Measurements from ENCODE around the gene NGEF. TPM values are rescaled to one million over a fixed set of nuclear protein-coding genes. Genes with fewer than 3 reads are reported as not detected.

Gene NGEF
- total and polyA plus RNA-seq, 9 of the 15 experiments (the other 6 are each of a cell fraction or from before 2014, with no cell fraction given), result 0.07 to 0.17 (median 0.09) TPM; not detected in 6

DNA sequence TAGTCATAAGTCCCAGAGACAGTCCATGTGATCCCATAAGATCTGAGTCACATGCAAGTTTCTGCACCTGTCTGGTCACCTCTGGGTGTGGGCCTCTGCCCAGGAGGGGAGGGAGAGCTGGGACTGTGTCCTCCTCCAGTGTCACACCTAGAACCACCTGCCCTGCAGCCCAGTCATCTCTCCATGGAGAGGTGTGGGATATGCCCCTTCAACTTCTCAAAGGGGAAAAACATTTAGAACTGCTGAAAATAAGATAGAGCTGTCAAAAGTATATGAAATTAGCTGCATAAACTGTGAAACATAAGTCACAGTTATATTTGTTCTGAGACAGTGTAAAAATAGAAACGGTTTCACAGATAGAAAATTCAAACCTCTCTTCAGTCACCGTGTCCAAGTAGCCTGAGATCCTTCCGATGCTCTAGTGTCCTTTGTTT lies 55.4 kb downstream of the NGEF start:
- FAIRE-seq (no peak), ATAC-seq (no peak), DNase-seq (ENCODE audit: extremely low read depth in 1 of 4, low spot score in 3 of 4) (no peak)
- H3K4me1 ChIP-seq (replicated peaks in 1 of 2; ENCODE audit: control insufficient read depth in 2 of 2, insufficient read depth in 2 of 2, low read length in 2 of 2), result no peaks in the 10 kb centered on the region
- no peak overlapping the region for H3K27ac ChIP-seq (ENCODE audit: extremely low read depth, low read depth, low read length)
- no peaks in the 10 kb centered on the region for H3K9me1 ChIP-seq (ENCODE audit: control insufficient read depth, insufficient read depth, low read length)
- H3K4me2 ChIP-seq (ENCODE audit: insufficient read depth, low read length), result no peak overlapping the region
- H3K4me3 ChIP-seq, result no peak overlapping the region
- WGBS (ENCODE audit: insufficient coverage, low coverage, missing lambda C conversion rate), result 3% methylated on average over 3 of the region's 3 CpGs
- no peaks in the 10 kb centered on the region for H3K9me3 ChIP-seq (replicated peaks; ENCODE audit: control insufficient read depth, insufficient read depth, low read depth, low read length)
- no TSS peak for BruUV-seq (replicated peaks)
- intact Hi-C loops (cut with micrococcal nuclease) (no loop called here), in situ Hi-C loops (cut with MboI) (no loop called here)
- no peak for TF ChIP-seq HBP1 (CRISPR knock-in tag; IDR thresholded peaks at IDR 0.05)
- no peak for TF ChIP-seq CCNT2 (IDR thresholded peaks at IDR 0.05; ENCODE audit: borderline replicate concordance, extremely low read depth, insufficient read length, low read depth, low read length)
- H4K20me1 ChIP-seq (replicated peaks; ENCODE audit: control insufficient read depth, insufficient read depth, low read length), result no peaks in the 10 kb centered on the region
- H2AFZ ChIP-seq (ENCODE audit: low read depth, low read length), result no peak overlapping the region
- H3K79me2 ChIP-seq (ENCODE audit: control insufficient read depth, insufficient read depth, low read length), result no peaks in the 10 kb centered on the region
- CTCF ChIA-PET (ENCODE audit: low intra/inter-chr PET ratio), result no interaction called here
- H3K9ac ChIP-seq (ENCODE audit: insufficient read depth in 1 of 2, low read depth in 2 of 2, low read length in 2 of 2), result no peak overlapping the region
- H3K36me3 ChIP-seq (ENCODE audit: control insufficient read depth, insufficient read depth, low read length), result no peaks in the 10 kb centered on the region
- POLR2A ChIA-PET, result no interaction called here
- peaks cover 0 to 25% of the 10 kb centered on the region in 2 experiments; a peak in 3 of 5 replicates for H3K27me3 ChIP-seq (ENCODE audit: control insufficient read depth in 2 of 2, insufficient read depth in 2 of 2, low read length in 2 of 2)

GRCh38 chr2:232955856-232956255 lies 57.2 kb downstream of the NGEF start:
- H3K79me2 ChIP-seq (ENCODE audit: control insufficient read depth, insufficient read depth, low read length), result no peaks in the 10 kb centered on the region
- peaks cover 4 to 32% of the 10 kb centered on the region in 2 experiments; a peak in 4 of 5 replicates for H3K27me3 ChIP-seq (ENCODE audit: control insufficient read depth in 2 of 2, insufficient read depth in 2 of 2, low read length in 2 of 2)
- no peaks in the 10 kb centered on the region for H3K36me3 ChIP-seq (ENCODE audit: control insufficient read depth, insufficient read depth, low read length)
- ATAC-seq, result no peak
- ChIA-PET POLR2A (interaction anchor here (0.8 kb wide), 1 partner anchor 75 kb away, joined by 3 read pairs; no protein-coding TSS in a partner anchor), CTCF (ENCODE audit: low intra/inter-chr PET ratio) (no interaction called here)
- H3K4me2 ChIP-seq (ENCODE audit: insufficient read depth, low read length), result no peak overlapping the region
- H3K27ac ChIP-seq (ENCODE audit: extremely low read depth, low read depth, low read length), result no peak overlapping the region
- 0% methylated on average over 5 of the region's 5 CpGs for WGBS (ENCODE audit: insufficient coverage, low coverage, missing lambda C conversion rate)
- in situ Hi-C loops (cut with MboI) (no loop called here), intact Hi-C loops (cut with micrococcal nuclease) (no loop called here)
- H3K4me3 ChIP-seq, result no peak overlapping the region
- no peak for FAIRE-seq
- H3K9me3 ChIP-seq (replicated peaks; ENCODE audit: control insufficient read depth, insufficient read depth, low read depth, low read length), result no peaks in the 10 kb centered on the region
- no peaks in the 10 kb centered on the region for H3K9me1 ChIP-seq (ENCODE audit: control insufficient read depth, insufficient read depth, low read length)
- no peak overlapping the region for H2AFZ ChIP-seq (ENCODE audit: low read depth, low read length)
- DNase-seq (ENCODE audit: extremely low read depth in 1 of 4, low spot score in 3 of 4), result no peak
- BruUV-seq (replicated peaks), result no TSS peak
- no peaks in the 10 kb centered on the region for H4K20me1 ChIP-seq (replicated peaks; ENCODE audit: control insufficient read depth, insufficient read depth, low read length)
- no peaks in the 10 kb centered on the region for H3K4me1 ChIP-seq (replicated peaks in 1 of 2; ENCODE audit: control insufficient read depth in 2 of 2, insufficient read depth in 2 of 2, low read length in 2 of 2)
- no peak overlapping the region for H3K9ac ChIP-seq (ENCODE audit: insufficient read depth in 1 of 2, low read depth in 2 of 2, low read length in 2 of 2)
- TF ChIP-seq ZSCAN29 (IDR thresholded peaks at IDR 0.05) (no peak), ZNF324 (CRISPR knock-in tag; IDR thresholded peaks at IDR 0.05) (no peak), ZNF354B (CRISPR knock-in tag; IDR thresholded peaks at IDR 0.05) (no peak), PHB (CRISPR knock-in tag; IDR thresholded peaks at IDR 0.05) (no peak), ETV1 (tag; conservative IDR thresholded peaks at IDR 0.05; ENCODE audit: low read depth) (no peak), ARID2 (IDR thresholded peaks at IDR 0.05) (no peak)
- TF ChIP-seq, protein P1, sequence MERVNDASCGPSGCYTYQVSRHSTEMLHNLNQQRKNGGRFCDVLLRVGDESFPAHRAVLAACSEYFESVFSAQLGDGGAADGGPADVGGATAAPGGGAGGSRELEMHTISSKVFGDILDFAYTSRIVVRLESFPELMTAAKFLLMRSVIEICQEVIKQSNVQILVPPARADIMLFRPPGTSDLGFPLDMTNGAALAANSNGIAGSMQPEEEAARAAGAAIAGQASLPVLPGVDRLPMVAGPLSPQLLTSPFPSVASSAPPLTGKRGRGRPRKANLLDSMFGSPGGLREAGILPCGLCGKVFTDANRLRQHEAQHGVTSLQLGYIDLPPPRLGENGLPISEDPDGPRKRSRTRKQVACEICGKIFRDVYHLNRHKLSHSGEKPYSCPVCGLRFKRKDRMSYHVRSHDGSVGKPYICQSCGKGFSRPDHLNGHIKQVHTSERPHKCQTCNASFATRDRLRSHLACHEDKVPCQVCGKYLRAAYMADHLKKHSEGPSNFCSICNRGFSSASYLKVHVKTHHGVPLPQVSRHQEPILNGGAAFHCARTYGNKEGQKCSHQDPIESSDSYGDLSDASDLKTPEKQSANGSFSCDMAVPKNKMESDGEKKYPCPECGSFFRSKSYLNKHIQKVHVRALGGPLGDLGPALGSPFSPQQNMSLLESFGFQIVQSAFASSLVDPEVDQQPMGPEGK (CRISPR knock-in tag; IDR thresholded peaks at IDR 0.05; ENCODE audit: borderline replicate concordance), result no peak
- TF ChIP-seq, protein P2, sequence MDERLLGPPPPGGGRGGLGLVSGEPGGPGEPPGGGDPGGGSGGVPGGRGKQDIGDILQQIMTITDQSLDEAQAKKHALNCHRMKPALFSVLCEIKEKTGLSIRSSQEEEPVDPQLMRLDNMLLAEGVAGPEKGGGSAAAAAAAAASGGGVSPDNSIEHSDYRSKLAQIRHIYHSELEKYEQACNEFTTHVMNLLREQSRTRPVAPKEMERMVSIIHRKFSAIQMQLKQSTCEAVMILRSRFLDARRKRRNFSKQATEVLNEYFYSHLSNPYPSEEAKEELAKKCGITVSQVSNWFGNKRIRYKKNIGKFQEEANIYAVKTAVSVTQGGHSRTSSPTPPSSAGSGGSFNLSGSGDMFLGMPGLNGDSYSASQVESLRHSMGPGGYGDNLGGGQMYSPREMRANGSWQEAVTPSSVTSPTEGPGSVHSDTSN (CRISPR knock-in tag; IDR thresholded peaks at IDR 0.05; ENCODE audit: low read depth), result no peak
- TF ChIP-seq, protein P2 (tag; conservative IDR thresholded peaks at IDR 0.05; ENCODE audit: low read depth), result no peak

Data from K562 (cell line).